ENCODE measurements around the gene NDUFV1.
A peak's percentile ranks its signal among the peaks of the same experiment; 100 is the strongest.
"Not testable (repeated sequence)": the region's sequence is repeated elsewhere in the genome, so short reads cannot be mapped to it uniquely, and the experiment has no call there.

The NDUFV1 gene

GRCh38 chr11:67613313-67613959 is 6.7 kb downstream of the NDUFV1 start:
- Histone ChIP-seq H3K9me3 (ENCODE audit: insufficient read depth, low read depth, low read length) (no peaks in the 10 kb centered on the region), H3K4me3 (ENCODE audit: low read length) (no peak overlapping the region), H3K36me3 (ENCODE audit: insufficient read depth, low read length) (peaks cover 40% of the 10 kb centered on the region), H3K9ac (ENCODE audit: low read depth, low read length) (no peak overlapping the region), H3K4me1 (ENCODE audit: insufficient read depth, low read length) (peaks cover 22% of the 10 kb centered on the region), H3K27ac (ENCODE audit: low read depth, low read length) (no peak overlapping the region), H3K27me3 (ENCODE audit: insufficient read depth, low read length) (peaks cover 14% of the 10 kb centered on the region)
- 91% methylated on average over 17 of the region's 17 CpGs for WGBS

GRCh38 chr11:67613960-67614715 is 7.4 kb downstream of the NDUFV1 start:
- WGBS, result 36% methylated on average over 23 of the region's 23 CpGs
- Histone ChIP-seq H3K4me3 (ENCODE audit: low read length) (no peak overlapping the region), H3K9me3 (ENCODE audit: insufficient read depth, low read depth, low read length) (no peaks in the 10 kb centered on the region), H3K36me3 (ENCODE audit: insufficient read depth, low read length) (peaks cover 32% of the 10 kb centered on the region), H3K27me3 (ENCODE audit: insufficient read depth, low read length) (peaks cover 14% of the 10 kb centered on the region), H3K9ac (ENCODE audit: low read depth, low read length) (no peak overlapping the region), H3K27ac (ENCODE audit: low read depth, low read length) (no peak overlapping the region), H3K4me1 (ENCODE audit: insufficient read depth, low read length) (peaks cover 22% of the 10 kb centered on the region)

- H3K36me3 ChIP-seq (ENCODE audit: insufficient read depth, low read length), result peaks cover 24% of the 10 kb centered on the region
- peaks cover 22% of the 10 kb centered on the region for H3K4me1 ChIP-seq (ENCODE audit: insufficient read depth, low read length)
- H3K27me3 ChIP-seq (ENCODE audit: insufficient read depth, low read length), result peaks cover 14% of the 10 kb centered on the region
- no peak overlapping the region for H3K9ac ChIP-seq (ENCODE audit: low read depth, low read length)
- no peak overlapping the region for H3K27ac ChIP-seq (ENCODE audit: low read depth, low read length)
- no peaks in the 10 kb centered on the region for H3K9me3 ChIP-seq (ENCODE audit: insufficient read depth, low read depth, low read length)
- H3K4me3 ChIP-seq (ENCODE audit: low read length), result no peak overlapping the region
- WGBS, result 91% methylated on average over 18 of the region's 18 CpGs
Measured at GRCh38 chr11:67614730-67615714, 8.3 kb downstream of the NDUFV1 start.

- Histone ChIP-seq H3K4me3 (ENCODE audit: low read length) (no peak overlapping the region), H3K9me3 (ENCODE audit: insufficient read depth, low read depth, low read length) (no peaks in the 10 kb centered on the region), H3K27ac (ENCODE audit: low read depth, low read length) (no peak overlapping the region), H3K27me3 (ENCODE audit: insufficient read depth, low read length) (peaks cover 16% of the 10 kb centered on the region), H3K9ac (ENCODE audit: low read depth, low read length) (no peak overlapping the region), H3K4me1 (ENCODE audit: insufficient read depth, low read length) (peaks cover 22% of the 10 kb centered on the region), H3K36me3 (ENCODE audit: insufficient read depth, low read length) (peaks cover 16% of the 10 kb centered on the region; the same call in 1 of the 2 replicates)
- WGBS, result 78% methylated on average over 31 of the region's 34 CpGs
Measured at GRCh38 chr11:67615728-67616430, 9.1 kb downstream of the NDUFV1 start.

GRCh38 chr11:67616431-67617242 is 9.9 kb downstream of the NDUFV1 start:
- 45% methylated on average over 11 of the region's 11 CpGs for WGBS
- peaks cover 16% of the 10 kb centered on the region for H3K27me3 ChIP-seq (ENCODE audit: insufficient read depth, low read length)
- no peak overlapping the region for H3K9ac ChIP-seq (ENCODE audit: low read depth, low read length)
- no peaks in the 10 kb centered on the region for H3K9me3 ChIP-seq (ENCODE audit: insufficient read depth, low read depth, low read length)
- no peak overlapping the region for H3K4me3 ChIP-seq (ENCODE audit: low read length)
- peaks cover 22% of the 10 kb centered on the region for H3K4me1 ChIP-seq (ENCODE audit: insufficient read depth, low read length)
- H3K27ac ChIP-seq (ENCODE audit: low read depth, low read length), result no peak overlapping the region
- peaks cover 9% of the 10 kb centered on the region; the same call in 1 of the 2 replicates for H3K36me3 ChIP-seq (ENCODE audit: insufficient read depth, low read length)

GRCh38 chr11:67617243-67617953 is 10.7 kb downstream of the NDUFV1 start:
- Histone ChIP-seq H3K4me3 (ENCODE audit: low read length) (no peak overlapping the region), H3K9me3 (ENCODE audit: insufficient read depth, low read depth, low read length) (no peaks in the 10 kb centered on the region), H3K9ac (ENCODE audit: low read depth, low read length) (no peak overlapping the region), H3K36me3 (ENCODE audit: insufficient read depth, low read length) (peaks cover 2% of the 10 kb centered on the region; the same call in 1 of the 2 replicates), H3K27me3 (ENCODE audit: insufficient read depth, low read length) (peaks cover 16% of the 10 kb centered on the region), H3K4me1 (ENCODE audit: insufficient read depth, low read length) (peaks cover 22% of the 10 kb centered on the region), H3K27ac (ENCODE audit: low read depth, low read length) (no peak overlapping the region)
- WGBS, result 75% methylated on average over 7 of the region's 7 CpGs

GRCh38 chr11:67618901-67619659 is 12.3 kb downstream of the NDUFV1 start:
- 0 out of 2 replicates have a peak overlapping the region, but pooled peaks have one; percentile 70 for H3K4me3 ChIP-seq (ENCODE audit: low read length)
- H3K36me3 ChIP-seq (ENCODE audit: insufficient read depth, low read length); H3K9me3 ChIP-seq (ENCODE audit: insufficient read depth, low read depth, low read length); H3K9ac ChIP-seq (ENCODE audit: low read depth, low read length); H3K27ac ChIP-seq (ENCODE audit: low read depth, low read length): not testable (repeated sequence)
- WGBS, result 90% methylated on average over 40 of the region's 40 CpGs
- H3K4me1 ChIP-seq (ENCODE audit: insufficient read depth, low read length), result peaks cover 22% of the 10 kb centered on the region
- peaks cover 16% of the 10 kb centered on the region for H3K27me3 ChIP-seq (ENCODE audit: insufficient read depth, low read length)

GRCh38 chr11:67619683-67620618 is 13.2 kb downstream of the NDUFV1 start:
- Histone ChIP-seq H3K4me1 (ENCODE audit: insufficient read depth, low read length) (peaks cover 22% of the 10 kb centered on the region), H3K4me3 (ENCODE audit: low read length) (peak overlapping the region; percentile 70), H3K9ac (ENCODE audit: low read depth, low read length) (peak overlapping the region; percentile 84), H3K27ac (ENCODE audit: low read depth, low read length) (peak overlapping the region; percentile 55; the same call in 1 of the 2 replicates), H3K27me3 (ENCODE audit: insufficient read depth, low read length) (peaks cover 16% of the 10 kb centered on the region)
- H3K9me3 ChIP-seq (ENCODE audit: insufficient read depth, low read depth, low read length); H3K36me3 ChIP-seq (ENCODE audit: insufficient read depth, low read length): not testable (repeated sequence)
- 5% methylated on average over 33 of the region's 33 CpGs for WGBS
